IMR-90 (cell line): ENCODE measurements around the gene SCFD2. TPM values are rescaled to one million over a fixed set of nuclear protein-coding genes. Genes with fewer than 3 reads are reported as not detected.

Source experiments
- ATAC-seq: fragments of 200-7000 bp; cut with Tn5 transposase; 2 replicates; pipeline ENCODE4 v1.9.1; 2020; ENCODE audit warnings: low read depth, mild to moderate bottlenecking, moderate library complexity
- BruUV-seq: library from RNA; stranded (reverse); fragments of 400-500 nt; replicated peaks from 2 replicates; lab custom pipeline; 2021; lab: Mats Ljungman, UMichigan
- CTCF ChIA-PET: fragments of 300-600 bp; formaldehyde crosslinking; extraction: SDS; loops from one replicate; lab custom pipeline; 2021; ENCODE audit warnings: antibody characterized with exemption; lab: Yijun Ruan, JAX
- POLR2A ChIA-PET: fragments of 300-600 bp; sonication (Branson Sonifier 250); formaldehyde crosslinking; loops from one replicate; lab custom pipeline; 2022; ENCODE audit warnings: antibody characterized with exemption; ENCODE audit not compliant: unreplicated experiment; lab: Charles Lee
- DNase-seq: peaks from one replicate; pipeline ENCODE4 v3.0.0; 2013
- H2AFZ ChIP-seq: replicated peaks from 2 replicates; pipeline ENCODE3; 2013; ENCODE audit warnings: low read length, mild to moderate bottlenecking; ENCODE audit not compliant: poor library complexity
- H2AK5ac ChIP-seq: 2 replicates; pipeline ENCODE4 v1.6.1; 2013; ENCODE audit warnings: low read depth, low read length, inconsistent platforms
- H2AK9ac ChIP-seq: replicated peaks from 2 replicates; pipeline ENCODE3; 2013; ENCODE audit warnings: mild to moderate bottlenecking, low read depth, low read length, moderate library complexity; ENCODE audit not compliant: poor library complexity
- H2BK120ac ChIP-seq: 2 replicates; pipeline ENCODE4 v1.6.1; 2013; ENCODE audit warnings: low read depth, low read length, inconsistent platforms
- H2BK15ac ChIP-seq: 3 replicates; pipeline ENCODE4 v1.6.1; 2013; ENCODE audit warnings: low read depth, low read length, inconsistent platforms
- H2BK20ac ChIP-seq: 2 replicates; pipeline ENCODE4 v1.6.1; 2013; ENCODE audit warnings: low read depth, mild to moderate bottlenecking, inconsistent platforms, low read length, moderate library complexity
- H2BK5ac ChIP-seq: 2 replicates; pipeline ENCODE4 v1.6.1; 2013; ENCODE audit warnings: mild to moderate bottlenecking, low read depth, low read length, inconsistent platforms; ENCODE audit not compliant: poor library complexity, severe bottlenecking
- H3K14ac ChIP-seq: replicated peaks from 2 replicates; pipeline ENCODE4 v1.6.1; 2013; ENCODE audit warnings: low read depth, low read length, inconsistent platforms
- H3K18ac ChIP-seq: 2 replicates; pipeline ENCODE4 v1.6.1; 2013; ENCODE audit warnings: low read depth, low read length, control low read depth
- H3K23ac ChIP-seq: 2 replicates; pipeline ENCODE4 v1.6.1; 2013; ENCODE audit warnings: low read depth, low read length, inconsistent platforms
- H3K27ac ChIP-seq: 2 replicates; pipeline ENCODE4 v1.5.1; 2013; ENCODE audit warnings: mild to moderate bottlenecking, control low read depth, low read length; ENCODE audit not compliant: insufficient read depth
- H3K27me3 ChIP-seq: 2 replicates; pipeline ENCODE4 v1.6.1; 2013; ENCODE audit warnings: low read length; ENCODE audit not compliant: control insufficient read depth, insufficient read depth
- H3K36me3 ChIP-seq: 2 replicates; pipeline ENCODE4 v1.6.1; 2013; ENCODE audit warnings: low read length, mixed read lengths; ENCODE audit not compliant: control insufficient read depth, insufficient read depth
- H3K4ac ChIP-seq: 2 replicates; pipeline ENCODE4 v1.6.1; 2013; ENCODE audit warnings: low read depth, low read length, inconsistent platforms
- H3K4me1 ChIP-seq: 2 replicates; pipeline ENCODE4 v1.6.1; 2013; ENCODE audit warnings: low read length, mixed read lengths; ENCODE audit not compliant: control insufficient read depth, insufficient read depth
- H3K4me2 ChIP-seq: 2 replicates; pipeline ENCODE4 v1.6.1; 2013; ENCODE audit warnings: low read depth, mild to moderate bottlenecking, control low read depth, low read length, moderate library complexity
- H3K4me3 ChIP-seq: 2 replicates; pipeline ENCODE4 v1.5.1; 2013; ENCODE audit warnings: low read depth, mild to moderate bottlenecking, control low read depth, low read length, moderate library complexity; ENCODE audit not compliant: insufficient read depth
- H3K56ac ChIP-seq: 2 replicates; pipeline ENCODE4 v1.6.1; 2013; ENCODE audit warnings: low read length, inconsistent platforms; ENCODE audit not compliant: insufficient read depth; ENCODE audit errors: extremely low read depth
- H3K79me1 ChIP-seq, 2 experiments: 2 replicates each; pipeline ENCODE4 v1.6.1; 2013; ENCODE audit warnings: low read length in 2 of 2, inconsistent platforms in 1 of 2, low read depth in 1 of 2
- H3K9ac ChIP-seq: 2 replicates; pipeline ENCODE4 v1.6.1; 2013; ENCODE audit warnings: low read depth, low read length, control low read depth
- H3K9me1 ChIP-seq: 2 replicates; pipeline ENCODE4 v1.6.1; 2013; ENCODE audit warnings: low read length, inconsistent platforms; ENCODE audit not compliant: insufficient read depth
- H3K9me3 ChIP-seq: 2 replicates; pipeline ENCODE4 v1.6.1; 2013; ENCODE audit warnings: low read length; ENCODE audit not compliant: control insufficient read depth, insufficient read depth
- H4K20me1 ChIP-seq: 2 replicates; pipeline ENCODE4 v1.6.1; 2013; ENCODE audit warnings: low read length, inconsistent platforms; ENCODE audit not compliant: insufficient read depth
- H4K5ac ChIP-seq: 2 replicates; pipeline ENCODE4 v1.6.1; 2013; ENCODE audit warnings: mild to moderate bottlenecking, low read depth, low read length, control low read depth
- H4K8ac ChIP-seq, 2 experiments: 2 replicates each; pipeline ENCODE4 v1.6.1; 2013; ENCODE audit warnings: low read depth in 2 of 2, low read length in 2 of 2, control low read depth in 1 of 2, inconsistent platforms in 1 of 2
- H4K91ac ChIP-seq: 2 replicates; pipeline ENCODE4 v1.6.1; 2013; ENCODE audit warnings: low read depth, low read length, inconsistent platforms; ENCODE audit not compliant: insufficient read depth
- BHLHE40 ChIP-seq: fragments of 150-350 bp; IDR thresholded peaks from 2 replicates; pipeline ENCODE4 v1.6.1; 2016; ENCODE audit warnings: mild to moderate bottlenecking, low read depth, low read length
- CHD1 ChIP-seq: IDR thresholded peaks from 2 replicates; pipeline ENCODE4 v1.6.1; 2012; ENCODE audit warnings: low read depth, low read length, improper control_type of control experiment
- ELK1 ChIP-seq: fragments of 150-350 bp; IDR thresholded peaks from 2 replicates; pipeline ENCODE4 v1.6.1; 2016; ENCODE audit warnings: low read depth, mild to moderate bottlenecking, low read length, moderate library complexity, borderline replicate concordance
- MAZ ChIP-seq: IDR thresholded peaks from 2 replicates; pipeline ENCODE4 v1.6.1; 2012; ENCODE audit warnings: low read depth, mild to moderate bottlenecking, low read length, improper control_type of control experiment, moderate library complexity, borderline replicate concordance
- NFE2L2 ChIP-seq: fragments of 150-350 bp; IDR thresholded peaks from 2 replicates; pipeline ENCODE4 v1.6.1; 2016; ENCODE audit warnings: low read depth, mild to moderate bottlenecking, low read length
- RAD21 ChIP-seq: IDR thresholded peaks from 2 replicates; pipeline ENCODE4 v1.6.1; 2012; ENCODE audit warnings: low read length, improper control_type of control experiment
- RFX5 ChIP-seq: IDR thresholded peaks from 2 replicates; pipeline ENCODE4 v1.8.0; 2012; ENCODE audit warnings: low read depth, mild to moderate bottlenecking, low read length, moderate library complexity
- WGBS, 2 experiments: methylation state at CpG; one replicate each; pipeline versions ENCODE4 v1.1.5 to v1.1.7; 2013; ENCODE audit warnings: missing lambda C conversion rate in 2 of 2; ENCODE audit not compliant: insufficient read length in 1 of 2; ENCODE audit errors: extremely low coverage in 2 of 2; 5-methylcytosine and 5-hydroxymethylcytosine counted together
- dilution Hi-C: fragments of 300-500 bp; cut with HindIII; formaldehyde crosslinking; loops from one replicate; pipeline ENCODE4 v1.14.3; 2018; ENCODE audit warnings: low sequenced_read_pairs; ENCODE audit not compliant: unreplicated experiment
- in situ Hi-C: fragments of 300-500 bp; cut with MboI; formaldehyde crosslinking; loops from 3 replicates; pipeline ENCODE4 v1.14.3; 2019; ENCODE audit warnings: low sequenced_read_pairs, inconsistent platforms, mixed read lengths
- intact Hi-C: fragments of 100-400 bp; cut with micrococcal nuclease; formaldehyde crosslinking; loops from 2 replicates; pipeline ENCODE4 v1.10.0; 2022
- polyA plus RNA-seq, 3 experiments: library from polyadenylated mRNA; depleted of rRNA; stranded (reverse); fragments of >200 nt; gene quantifications; 2 replicates each; pipeline ENCODE4 v1.2.3, GENCODE V29; 2012; ENCODE audit warnings: low replicate concordance in 1 of 3
- total RNA-seq: library from RNA; depleted of rRNA; stranded (reverse); fragments of >200 nt; gene quantifications from 2 replicates; pipeline ENCODE4 v1.2.3, GENCODE V29; 2012

SCFD2 gene
- total and polyA plus RNA-seq, 2 of the 4 experiments (the other 2 are of a cell fraction): 18.9 to 62.4 TPM

GRCh38 chr4:53018471-53018870 is 347.4 kb downstream of the SCFD2 start:
- Histone ChIP-seq H2AFZ (no peak overlapping the region), H3K9me3 (no peaks in the 10 kb centered on the region), H4K8ac (no peak overlapping the region), H3K14ac (0 out of 2 replicates have a peak overlapping the region, but pooled peaks have one; percentile 18), H3K9me1 (peaks cover 3% of the 10 kb centered on the region; the same call in 1 of the 2 replicates), H2BK120ac (0 out of 2 replicates have a peak overlapping the region, but pooled peaks have one; percentile 20), H2AK9ac (no peak overlapping the region), H2AK5ac (peak overlapping the region; percentile 41; the same call in 1 of the 2 replicates), H3K4me3 (no peak overlapping the region), H3K27ac (no peak overlapping the region), H3K9ac (no peak overlapping the region), H3K4ac (peak overlapping the region; percentile 48; the same call in 1 of the 2 replicates), H3K36me3 (no peaks in the 10 kb centered on the region), H3K27me3 (no peaks in the 10 kb centered on the region), H4K91ac (no peak overlapping the region), H4K20me1 (no peaks in the 10 kb centered on the region), H3K56ac (no peak overlapping the region), H2BK15ac (peak overlapping the region; percentile 15; the same call in 1 of the 3 replicates), H3K18ac (no peak overlapping the region; the same call in 1 of the 2 replicates), H3K4me2 (no peak overlapping the region), H3K79me1 (peaks cover 6 to 18% of the 10 kb centered on the region in 2 experiments; a peak in 2 of 4 replicates), H4K5ac (no peak overlapping the region), H2BK20ac (0 out of 2 replicates have a peak overlapping the region, but pooled peaks have one; percentile 14), H3K4me1 (peaks cover 19% of the 10 kb centered on the region), H3K23ac (peak overlapping the region; percentile 31; the same call in 1 of the 2 replicates), H2BK5ac (no peak overlapping the region)
- POLR2A ChIA-PET: no interaction called here
- in situ Hi-C loops (loop anchor here (5.0 to 25.0 kb wide), 3 partner anchors 886 to 1209 kb away; partner anchors contain the start of genes CHIC2 and PDGFRA), intact Hi-C loops (loop anchor here (2.0 to 5.0 kb wide), 4 partner anchors 170 to 764 kb away; partner anchors contain the start of gene SCFD2), dilution Hi-C loops (no loop called here)
- CTCF ChIA-PET: no interaction called here
- DNase-seq (no peak), ATAC-seq (no peak)
- no peak for TF ChIP-seq RAD21
- TF ChIP-seq NFE2L2: no peak
- no peak for TF ChIP-seq CHD1
- no peak for TF ChIP-seq ELK1
- TF ChIP-seq BHLHE40: no peak
- no peak for TF ChIP-seq RFX5
- TF ChIP-seq MAZ: no peak
- WGBS, 2 experiments: 86% methylated on average over 1 of the region's 3 CpGs; no CpG with 5 or more reads in 1 of the 2 experiments
- BruUV-seq: no TSS peak
